HEK293 (cell line): ENCODE results near the gene FNTB.

Experiments
- CTCF ChIA-PET: fragments of 350-600 bp; formaldehyde crosslinking; extraction: SDS; loops from one replicate; lab custom pipeline; 2021; ENCODE audit warnings: antibody characterized with exemption; lab: Yijun Ruan, JAX
- POLR2A ChIA-PET: fragments of 300-600 bp; formaldehyde crosslinking; extraction: SDS; loops from one replicate; lab custom pipeline; 2020; ENCODE audit warnings: antibody characterized with exemption, inconsistent platforms; lab: Yijun Ruan, JAX
- H3K27ac ChIP-seq: fragments of 200-500 bp; sonication (Bioruptor generic); 2 replicates; pipeline ENCODE4 v1.5.1; 2014; ENCODE audit warnings: low read depth, low read length, control low read depth, inconsistent platforms; ENCODE audit errors: extremely low read depth
- H3K36me3 ChIP-seq, 2 experiments: fragments of 200-500 bp in 1 of 2; sonication (Bioruptor generic) in 1 of 2; 1 replicate in 1 of 2; 2 replicates in 1 of 2; pipeline ENCODE4 v1.5.1; 2014 to 2017; ENCODE audit warnings: inconsistent platforms in 2 of 2, low read length in 2 of 2; ENCODE audit not compliant: control insufficient read depth in 2 of 2, insufficient read depth in 1 of 2
- H3K4me1 ChIP-seq: fragments of 200-500 bp; sonication (Bioruptor generic); 2 replicates; pipeline ENCODE4 v1.5.1; 2014; ENCODE audit warnings: mild to moderate bottlenecking, low read length, inconsistent platforms; ENCODE audit not compliant: control insufficient read depth, insufficient read depth
- H3K4me3 ChIP-seq: 2 replicates; pipeline ENCODE4 v1.5.1; 2011; ENCODE audit warnings: low read depth, mild to moderate bottlenecking, control low read depth, low read length, moderate library complexity
- H3K9me3 ChIP-seq: fragments of 200-500 bp; sonication (Bioruptor generic); 2 replicates; pipeline ENCODE4 v1.5.1; 2014; ENCODE audit warnings: low read depth, low read length, inconsistent platforms; ENCODE audit not compliant: control insufficient read depth, insufficient read depth
- EGR2 ChIP-seq: fragments of 450-650 bp; formaldehyde crosslinking; IDR thresholded peaks from 2 replicates; pipeline ENCODE4 v1.5.1; 2016; ENCODE audit warnings: low read depth, missing biosample characterization, missing genetic modification characterization
- GFI1B ChIP-seq: fragments of 450-650 bp; formaldehyde crosslinking; IDR thresholded peaks from 2 replicates; pipeline ENCODE4 v1.5.1; 2016; ENCODE audit warnings: missing biosample characterization, missing genetic modification characterization
- KLF7 ChIP-seq: fragments of 450-650 bp; formaldehyde crosslinking; IDR thresholded peaks from 2 replicates; pipeline ENCODE4 v1.5.1; 2016; ENCODE audit warnings: missing biosample characterization, missing genetic modification characterization, borderline replicate concordance
- MEIS1 ChIP-seq: sonication (generic); formaldehyde crosslinking; IDR thresholded peaks from 2 replicates; pipeline ENCODE4 v1.8.1; 2022; ENCODE audit warnings: missing genetic modification reagents, mild to moderate bottlenecking, borderline replicate concordance
- ZNF121 ChIP-seq: fragments of 450-650 bp; formaldehyde crosslinking; IDR thresholded peaks from 2 replicates; pipeline ENCODE4 v1.5.1; 2016; ENCODE audit warnings: missing biosample characterization, missing genetic modification characterization
- ZNF132 ChIP-seq: fragments of 450-650 bp; formaldehyde crosslinking; IDR thresholded peaks from 2 replicates; pipeline ENCODE4 v1.5.1; 2017; ENCODE audit warnings: missing biosample characterization, missing genetic modification characterization, borderline replicate concordance
- ZNF140 ChIP-seq: fragments of 450-650 bp; formaldehyde crosslinking; IDR thresholded peaks from 2 replicates; pipeline ENCODE4 v1.5.1; 2016; ENCODE audit warnings: missing biosample characterization, missing genetic modification characterization
- ZNF211 ChIP-seq: fragments of 450-650 bp; formaldehyde crosslinking; IDR thresholded peaks from 2 replicates; pipeline ENCODE4 v1.5.1; 2016; ENCODE audit warnings: low read depth, missing biosample characterization, missing genetic modification characterization
- ZNF214 ChIP-seq: fragments of 450-650 bp; formaldehyde crosslinking; IDR thresholded peaks from 2 replicates; pipeline ENCODE4 v1.5.1; 2017; ENCODE audit warnings: missing biosample characterization, mild to moderate bottlenecking, missing genetic modification characterization, borderline replicate concordance
- ZNF362 ChIP-seq: fragments of 450-650 bp; formaldehyde crosslinking; IDR thresholded peaks from 2 replicates; pipeline ENCODE4 v1.5.1; 2016; ENCODE audit warnings: missing biosample characterization, missing genetic modification characterization
- ZNF366 ChIP-seq: fragments of 450-650 bp; formaldehyde crosslinking; conservative IDR thresholded peaks from 2 replicates; pipeline ENCODE4 v1.5.1; 2016; ENCODE audit warnings: missing biosample characterization, missing genetic modification characterization
- ZNF426 ChIP-seq: fragments of 450-650 bp; formaldehyde crosslinking; IDR thresholded peaks from 2 replicates; pipeline ENCODE4 v1.5.1; 2017; ENCODE audit warnings: missing biosample characterization, missing genetic modification characterization, mild to moderate bottlenecking, inconsistent platforms, moderate library complexity
- ZNF513 ChIP-seq: fragments of 450-650 bp; IDR thresholded peaks from 2 replicates; pipeline ENCODE4 v1.5.1; 2018; ENCODE audit warnings: missing biosample characterization, missing genetic modification characterization
- ZNF514 ChIP-seq: fragments of 450-650 bp; formaldehyde crosslinking; IDR thresholded peaks from 2 replicates; pipeline ENCODE4 v1.5.1; 2016; ENCODE audit warnings: missing biosample characterization, missing genetic modification characterization
- ZNF600 ChIP-seq: fragments of 450-650 bp; formaldehyde crosslinking; IDR thresholded peaks from 2 replicates; pipeline ENCODE4 v1.5.1; 2016; ENCODE audit warnings: missing biosample characterization, missing genetic modification characterization
- ZNF654 ChIP-seq: fragments of 450-650 bp; formaldehyde crosslinking; IDR thresholded peaks from 2 replicates; pipeline ENCODE4 v1.5.1; 2016; ENCODE audit warnings: low read depth, missing biosample characterization, missing genetic modification characterization
- ZNF660 ChIP-seq: fragments of 450-650 bp; IDR thresholded peaks from 2 replicates; pipeline ENCODE4 v1.5.1; 2018; ENCODE audit warnings: missing biosample characterization, mild to moderate bottlenecking, missing genetic modification characterization
- ZNF670 ChIP-seq: fragments of 450-650 bp; formaldehyde crosslinking; IDR thresholded peaks from 2 replicates; pipeline ENCODE4 v1.5.1; 2016; ENCODE audit warnings: missing biosample characterization, missing genetic modification characterization, low read depth
- ZNF701 ChIP-seq: fragments of 450-650 bp; formaldehyde crosslinking; IDR thresholded peaks from 2 replicates; pipeline ENCODE4 v1.5.1; 2016; ENCODE audit warnings: missing biosample characterization, missing genetic modification characterization
- ZNF76 ChIP-seq: fragments of 450-650 bp; formaldehyde crosslinking; IDR thresholded peaks from 2 replicates; pipeline ENCODE4; 2016; ENCODE audit warnings: low read depth, missing biosample characterization, missing genetic modification characterization, borderline replicate concordance
- ZNF837 ChIP-seq: fragments of 450-650 bp; formaldehyde crosslinking; IDR thresholded peaks from 2 replicates; pipeline ENCODE4 v1.5.1; 2016; ENCODE audit warnings: missing biosample characterization, missing genetic modification characterization
- TF ChIP-seq, protein P1 (sequence below): fragments of 450-650 bp; formaldehyde crosslinking; IDR thresholded peaks from 2 replicates; pipeline ENCODE4 v1.5.1; 2016; ENCODE audit warnings: missing biosample characterization, missing genetic modification characterization
- TF ChIP-seq, protein P2 (sequence below): fragments of 450-650 bp; formaldehyde crosslinking; optimal IDR thresholded peaks from 2 replicates; pipeline ENCODE3; 2016; ENCODE audit warnings: missing biosample characterization, mild to moderate bottlenecking, missing genetic modification characterization
- TF ChIP-seq, protein P3 (sequence below): fragments of 450-650 bp; formaldehyde crosslinking; IDR thresholded peaks from 2 replicates; pipeline ENCODE4; 2016; ENCODE audit warnings: missing biosample characterization, missing genetic modification characterization
- TF ChIP-seq, protein P4 (sequence below): sonication (generic); formaldehyde crosslinking; IDR thresholded peaks from 2 replicates; pipeline ENCODE4 v1.8.1; 2022; ENCODE audit warnings: mild to moderate bottlenecking, moderate library complexity, missing genetic modification reagents

The FNTB gene

DNA sequence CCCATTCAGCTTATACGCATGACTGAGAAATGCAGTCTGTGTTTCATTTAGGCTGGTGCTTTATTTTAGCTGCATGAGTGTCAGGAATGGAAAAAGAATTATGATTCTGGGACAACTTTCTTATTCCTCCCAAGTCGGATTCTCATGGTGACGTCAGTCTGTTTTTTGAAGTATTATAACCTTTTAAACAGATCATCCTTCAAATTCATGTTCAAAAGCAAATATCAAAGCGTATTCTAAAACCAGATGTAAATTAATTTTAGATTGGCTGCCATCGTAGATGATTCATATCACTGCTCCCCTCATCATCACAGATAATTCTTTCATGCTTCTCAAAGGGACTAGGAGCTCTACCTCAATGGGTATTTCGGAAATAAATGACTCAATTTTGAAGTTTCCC lies 15.0 kb downstream of the FNTB start:
- Histone ChIP-seq H3K27ac (no peak overlapping the region), H3K4me1 (peaks cover 13% of the 10 kb centered on the region), H3K9me3 (no peaks in the 10 kb centered on the region), H3K4me3 (no peak overlapping the region), H3K36me3 (no peaks in the 10 kb centered on the region)
- ChIA-PET CTCF (interaction anchor here (1.4 kb wide), 1 partner anchor 17 kb away, joined by 3 read pairs; no protein-coding TSS in a partner anchor), POLR2A (no interaction called here)
- TF ChIP-seq MEIS1 (no peak), ZNF514 (no peak), ZNF76 (tag by site-specific recombination) (no peak), EGR2 (tag by site-specific recombination) (no peak), ZNF211 (no peak), ZNF132 (tag by site-specific recombination) (no peak), ZNF214 (tag by site-specific recombination) (no peak), ZNF600 (tag by site-specific recombination) (no peak), GFI1B (tag by site-specific recombination) (no peak), ZNF670 (tag by site-specific recombination) (no peak), ZNF701 (no peak), ZNF121 (tag by site-specific recombination) (no peak), ZNF837 (tag by site-specific recombination) (no peak)
- TF ChIP-seq, protein P1, sequence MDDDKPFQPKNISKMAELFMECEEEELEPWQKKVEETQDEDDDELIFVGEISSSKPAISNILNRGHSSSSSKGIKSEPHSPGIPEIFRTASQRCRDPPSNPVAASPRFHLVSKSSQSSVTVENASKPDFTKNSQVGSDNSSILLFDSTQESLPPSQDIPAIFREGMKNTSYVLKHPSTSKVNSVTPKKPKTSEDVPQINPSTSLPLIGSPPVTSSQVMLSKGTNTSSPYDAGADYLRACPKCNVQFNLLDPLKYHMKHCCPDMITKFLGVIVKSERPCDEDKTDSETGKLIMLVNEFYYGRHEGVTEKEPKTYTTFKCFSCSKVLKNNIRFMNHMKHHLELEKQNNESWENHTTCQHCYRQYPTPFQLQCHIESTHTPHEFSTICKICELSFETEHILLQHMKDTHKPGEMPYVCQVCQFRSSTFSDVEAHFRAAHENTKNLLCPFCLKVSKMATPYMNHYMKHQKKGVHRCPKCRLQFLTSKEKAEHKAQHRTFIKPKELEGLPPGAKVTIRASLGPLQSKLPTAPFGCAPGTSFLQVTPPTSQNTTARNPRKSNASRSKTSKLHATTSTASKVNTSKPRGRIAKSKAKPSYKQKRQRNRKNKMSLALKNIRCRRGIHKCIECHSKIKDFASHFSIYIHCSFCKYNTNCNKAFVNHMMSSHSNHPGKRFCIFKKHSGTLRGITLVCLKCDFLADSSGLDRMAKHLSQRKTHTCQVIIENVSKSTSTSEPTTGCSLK (tag by site-specific recombination), result no peak
- TF ChIP-seq, protein P2, sequence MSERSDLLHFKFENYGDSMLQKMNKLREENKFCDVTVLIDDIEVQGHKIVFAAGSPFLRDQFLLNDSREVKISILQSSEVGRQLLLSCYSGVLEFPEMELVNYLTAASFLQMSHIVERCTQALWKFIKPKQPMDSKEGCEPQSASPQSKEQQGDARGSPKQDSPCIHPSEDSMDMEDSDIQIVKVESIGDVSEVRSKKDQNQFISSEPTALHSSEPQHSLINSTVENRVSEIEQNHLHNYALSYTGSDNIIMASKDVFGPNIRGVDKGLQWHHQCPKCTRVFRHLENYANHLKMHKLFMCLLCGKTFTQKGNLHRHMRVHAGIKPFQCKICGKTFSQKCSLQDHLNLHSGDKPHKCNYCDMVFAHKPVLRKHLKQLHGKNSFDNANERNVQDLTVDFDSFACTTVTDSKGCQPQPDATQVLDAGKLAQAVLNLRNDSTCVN (tag by site-specific recombination), result no peak
- TF ChIP-seq, protein P3, sequence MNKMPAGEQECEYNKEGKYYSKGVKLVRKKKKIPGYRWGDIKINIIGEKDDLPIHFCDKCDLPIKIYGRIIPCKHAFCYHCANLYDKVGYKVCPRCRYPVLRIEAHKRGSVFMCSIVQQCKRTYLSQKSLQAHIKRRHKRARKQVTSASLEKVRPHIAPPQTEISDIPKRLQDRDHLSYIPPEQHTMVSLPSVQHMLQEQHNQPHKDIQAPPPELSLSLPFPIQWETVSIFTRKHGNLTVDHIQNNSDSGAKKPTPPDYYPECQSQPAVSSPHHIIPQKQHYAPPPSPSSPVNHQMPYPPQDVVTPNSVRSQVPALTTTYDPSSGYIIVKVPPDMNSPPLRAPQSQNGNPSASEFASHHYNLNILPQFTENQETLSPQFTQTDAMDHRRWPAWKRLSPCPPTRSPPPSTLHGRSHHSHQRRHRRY, result no peak

GRCh38 chr14:65002586-65003210 lies 16.0 kb downstream of the FNTB start:
- POLR2A ChIA-PET, result interaction anchor here (0.6 kb wide), 1 partner anchor 8 kb away, joined by 4 read pairs; no protein-coding TSS in a partner anchor
- Histone ChIP-seq H3K36me3 (no peaks in the 10 kb centered on the region), H3K9me3 (no peaks in the 10 kb centered on the region), H3K27ac (no peak overlapping the region), H3K4me1 (peaks cover 13% of the 10 kb centered on the region), H3K4me3 (no peak overlapping the region)
- CTCF ChIA-PET, result interaction anchor here (1.0 to 1.4 kb wide), 3 partner anchors 11 to 18 kb away, joined by 3 to 7 read pairs (median 5); no protein-coding TSS in a partner anchor
- TF ChIP-seq, protein P4, sequence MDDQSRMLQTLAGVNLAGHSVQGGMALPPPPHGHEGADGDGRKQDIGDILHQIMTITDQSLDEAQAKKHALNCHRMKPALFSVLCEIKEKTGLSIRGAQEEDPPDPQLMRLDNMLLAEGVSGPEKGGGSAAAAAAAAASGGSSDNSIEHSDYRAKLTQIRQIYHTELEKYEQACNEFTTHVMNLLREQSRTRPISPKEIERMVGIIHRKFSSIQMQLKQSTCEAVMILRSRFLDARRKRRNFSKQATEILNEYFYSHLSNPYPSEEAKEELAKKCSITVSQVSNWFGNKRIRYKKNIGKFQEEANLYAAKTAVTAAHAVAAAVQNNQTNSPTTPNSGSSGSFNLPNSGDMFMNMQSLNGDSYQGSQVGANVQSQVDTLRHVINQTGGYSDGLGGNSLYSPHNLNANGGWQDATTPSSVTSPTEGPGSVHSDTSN (CRISPR knock-in tag), result no peak
- TF ChIP-seq ZNF654, result no peak
- TF ChIP-seq ZNF513 (tag by site-specific recombination), result no peak
- no peak for TF ChIP-seq ZNF426 (tag by site-specific recombination)
- no peak for TF ChIP-seq ZNF366
- no peak for TF ChIP-seq ZNF140 (tag by site-specific recombination)
- no peak for TF ChIP-seq ZNF660 (tag by site-specific recombination)
- TF ChIP-seq ZNF362 (tag by site-specific recombination), result no peak
- TF ChIP-seq KLF7 (tag by site-specific recombination), result no peak
